Gastrocnemius medialis (tissue), 4 donors: ENCODE results near the gene ASIC4.

Source experiments
- CTCF ChIP-seq, 5 experiments: fragments of 450-650 bp in 3 of 5; fragments of 200-600 bp in 2 of 5; sonication (generic) in 2 of 5; IDR thresholded peaks in 4 of 5; conservative IDR thresholded peaks in 1 of 5; 1 replicate in 4 of 5; 2 replicates in 1 of 5; pipeline ENCODE4 v1.5.1; 2016 to 2019; ENCODE audit warnings: antibody characterized with exemption in 5 of 5, mild to moderate bottlenecking in 3 of 5, moderate library complexity in 3 of 5
- POLR2A ChIP-seq, 2 donors: fragments of 450-650 bp; IDR thresholded peaks; one replicate each; pipeline ENCODE4 v1.6.1; 2017; ENCODE audit warnings: antibody characterized with exemption in 2 of 2, mild to moderate bottlenecking in 2 of 2, moderate library complexity in 2 of 2

GRCh38 chr2:219547621-219548020 lies 33.3 kb downstream of the ASIC4 start:
- TF ChIP-seq CTCF (IDR thresholded peaks at IDR 0.05 in 4 of 5, conservative IDR thresholded peaks at IDR 0.05 in 1 of 5): no peak
- no peak for TF ChIP-seq POLR2A (IDR thresholded peaks at IDR 0.05)
